Measurements from ENCODE around the gene RNF149. TPM values are rescaled to one million over a fixed set of nuclear protein-coding genes. Genes with fewer than 3 reads are reported as not detected.

RNF149 gene
- total RNA-seq, 4 donors from 2014 or later, result 14.7 to 27.7 (median 18.5) TPM

DNA sequence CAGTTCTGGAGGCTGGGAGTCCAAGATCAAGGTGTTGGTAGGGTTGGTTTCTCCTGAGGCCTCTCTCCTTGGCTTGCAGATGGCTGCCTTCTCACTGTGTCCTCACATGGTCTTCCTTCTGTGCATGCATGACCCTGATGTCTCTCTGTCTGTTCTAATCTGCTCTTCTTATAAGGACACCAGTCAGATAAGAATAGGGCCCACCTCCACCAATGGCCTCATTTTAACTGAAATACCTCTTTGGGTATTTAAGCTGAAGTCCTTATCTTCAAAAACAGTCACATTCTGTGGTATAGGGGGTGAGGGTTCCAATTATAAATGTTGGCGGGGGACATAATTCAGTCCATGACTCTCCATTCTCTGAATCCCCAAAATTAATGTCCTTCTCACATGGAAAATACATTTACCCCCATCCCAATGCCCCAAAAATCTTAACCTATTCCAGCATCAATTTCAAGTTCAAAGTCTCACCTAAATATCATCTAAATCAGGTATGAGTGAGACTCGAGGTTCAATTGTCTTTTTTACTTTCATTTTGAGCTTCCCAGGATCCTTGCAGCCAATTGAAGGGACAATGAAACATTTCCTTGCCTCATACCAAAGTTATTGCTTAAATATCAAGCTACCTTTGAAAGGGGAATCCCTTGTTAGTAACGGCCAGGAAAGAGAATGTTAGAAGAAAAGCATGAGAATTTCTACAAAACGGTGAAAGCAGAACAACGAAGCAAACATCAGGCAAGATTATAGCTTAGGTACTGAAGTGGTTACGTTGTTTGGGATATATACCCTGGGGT lies 76.4 kb downstream of the RNF149 start:
- intact Hi-C loops (cut with DNase I; ENCODE audit: low total_unique reads), result no loop called here
- Histone ChIP-seq H3K9me3 (no peaks in the 10 kb centered on the region), H3K36me3 (no peaks in the 10 kb centered on the region), H3K27me3 (no peaks in the 10 kb centered on the region), H3K27ac (no peak overlapping the region), H3K4me3 (no peak overlapping the region), H3K4me1 (no peaks in the 10 kb centered on the region)
- no peak for DNase-seq
- in situ Hi-C loops (cut with MboI; ENCODE audit: low sequenced_read_pairs in 4 of 4), result no loop called here
- TF ChIP-seq POLR2A (IDR thresholded peaks at IDR 0.05), result no peak
- TF ChIP-seq, protein P1, sequence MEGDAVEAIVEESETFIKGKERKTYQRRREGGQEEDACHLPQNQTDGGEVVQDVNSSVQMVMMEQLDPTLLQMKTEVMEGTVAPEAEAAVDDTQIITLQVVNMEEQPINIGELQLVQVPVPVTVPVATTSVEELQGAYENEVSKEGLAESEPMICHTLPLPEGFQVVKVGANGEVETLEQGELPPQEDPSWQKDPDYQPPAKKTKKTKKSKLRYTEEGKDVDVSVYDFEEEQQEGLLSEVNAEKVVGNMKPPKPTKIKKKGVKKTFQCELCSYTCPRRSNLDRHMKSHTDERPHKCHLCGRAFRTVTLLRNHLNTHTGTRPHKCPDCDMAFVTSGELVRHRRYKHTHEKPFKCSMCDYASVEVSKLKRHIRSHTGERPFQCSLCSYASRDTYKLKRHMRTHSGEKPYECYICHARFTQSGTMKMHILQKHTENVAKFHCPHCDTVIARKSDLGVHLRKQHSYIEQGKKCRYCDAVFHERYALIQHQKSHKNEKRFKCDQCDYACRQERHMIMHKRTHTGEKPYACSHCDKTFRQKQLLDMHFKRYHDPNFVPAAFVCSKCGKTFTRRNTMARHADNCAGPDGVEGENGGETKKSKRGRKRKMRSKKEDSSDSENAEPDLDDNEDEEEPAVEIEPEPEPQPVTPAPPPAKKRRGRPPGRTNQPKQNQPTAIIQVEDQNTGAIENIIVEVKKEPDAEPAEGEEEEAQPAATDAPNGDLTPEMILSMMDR (IDR thresholded peaks at IDR 0.05 in 4 of 5, conservative IDR thresholded peaks at IDR 0.05 in 1 of 5), result no peak
- ATAC-seq, result no peak

DNA sequence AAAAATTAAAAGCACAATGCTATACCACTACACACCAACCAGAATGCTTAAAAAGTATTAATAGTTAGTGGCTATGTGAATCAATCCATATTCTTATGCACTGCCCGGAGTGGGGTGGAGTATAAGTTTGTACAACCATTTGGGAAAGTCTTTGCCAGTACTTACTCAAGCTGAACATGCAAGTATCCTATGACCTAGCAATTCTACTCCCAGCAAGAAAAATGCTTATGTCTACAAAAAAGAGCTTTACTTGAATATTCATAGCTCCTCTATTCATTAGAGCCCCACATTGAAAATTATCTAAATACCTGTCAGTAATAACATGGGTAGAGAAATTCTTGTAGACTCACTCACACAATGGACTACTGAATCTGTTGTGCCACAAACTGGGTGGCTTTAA lies 77.3 kb downstream of the RNF149 start:
- Histone ChIP-seq H3K4me3 (no peak overlapping the region), H3K9me3 (no peaks in the 10 kb centered on the region), H3K4me1 (no peaks in the 10 kb centered on the region), H3K27me3 (no peaks in the 10 kb centered on the region), H3K36me3 (no peaks in the 10 kb centered on the region), H3K27ac (no peak overlapping the region)
- ATAC-seq (no peak), DNase-seq (no peak)
- intact Hi-C loops (cut with DNase I; ENCODE audit: low total_unique reads) (no loop called here), in situ Hi-C loops (cut with MboI; ENCODE audit: low sequenced_read_pairs in 4 of 4) (no loop called here)
- TF ChIP-seq, protein P1 (IDR thresholded peaks at IDR 0.05 in 4 of 5, conservative IDR thresholded peaks at IDR 0.05 in 1 of 5), result no peak
- no peak for TF ChIP-seq POLR2A (IDR thresholded peaks at IDR 0.05)

DNA sequence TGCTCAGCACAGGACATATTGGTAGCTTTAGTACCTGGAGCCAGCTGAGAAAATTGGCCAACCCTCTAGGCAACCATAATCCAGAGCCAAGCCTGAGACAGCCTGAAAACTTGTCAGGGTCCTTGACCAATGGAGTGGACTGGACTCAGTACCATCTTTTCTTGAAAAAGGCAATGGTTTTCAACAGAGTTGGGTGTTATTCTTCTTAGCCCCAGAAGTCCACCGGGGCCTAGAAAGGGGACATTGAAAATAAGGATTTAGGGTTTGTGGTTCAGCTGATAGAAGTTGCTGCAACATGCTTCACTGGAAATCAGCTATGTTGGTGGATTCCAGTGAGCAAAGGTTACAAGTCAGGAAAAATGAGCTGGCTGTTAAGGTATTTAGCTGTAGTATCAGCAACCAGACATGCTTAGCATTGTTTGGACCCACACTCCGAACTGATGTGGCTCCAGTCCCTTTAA lies 77.9 kb downstream of the RNF149 start:
- intact Hi-C loops (cut with DNase I; ENCODE audit: low total_unique reads), result no loop called here
- in situ Hi-C loops (cut with MboI; ENCODE audit: low sequenced_read_pairs in 4 of 4), result no loop called here

More for the DNA sequence above, 77.9 kb downstream of the RNF149 start:
- H3K4me1 ChIP-seq, result no peaks in the 10 kb centered on the region
- DNase-seq (no peak), ATAC-seq (no peak)
- no peaks in the 10 kb centered on the region for H3K36me3 ChIP-seq
- H3K27me3 ChIP-seq, result no peaks in the 10 kb centered on the region
- no peak overlapping the region for H3K27ac ChIP-seq
- no peaks in the 10 kb centered on the region for H3K9me3 ChIP-seq
- no peak for TF ChIP-seq POLR2A (IDR thresholded peaks at IDR 0.05)
- H3K4me3 ChIP-seq, result no peak overlapping the region

Small RNA genes within 50 kb of the gene (microRNA-seq; reads per million reads assigned to microRNA genes)
- 0.85 to 4.7 reads per million in 2 donors for gene MIR5696 (ENCODE audit: borderline replicate concordance in 2 of 2)

Other genes with a start within 250 kb of the RNF149 start
- gene TBC1D8, start 157.3 kb downstream of the RNF149 start, total RNA-seq, result 100 to 1,000 TPM; 103 to 298 (median 201) TPM
- 10 to 100 TPM; 31.2 to 42.0 (median 35.5) TPM for gene CNOT11, start 55.8 kb downstream of the RNF149 start, total RNA-seq
- not detected for gene CREG2, start 78.8 kb upstream of the RNF149 start, total RNA-seq
- gene RFX8, start 166.4 kb upstream of the RNF149 start, total RNA-seq, result under 1 TPM in 1 of 4 donors, not detected in 3; 0.27 TPM